ENCODE measurements around the gene EYS. TPM values are rescaled to one million over a fixed set of nuclear protein-coding genes. Genes with fewer than 3 reads are reported as not detected.

Gene EYS
- total and polyA plus RNA-seq, 4 donors = not detected

DNA sequence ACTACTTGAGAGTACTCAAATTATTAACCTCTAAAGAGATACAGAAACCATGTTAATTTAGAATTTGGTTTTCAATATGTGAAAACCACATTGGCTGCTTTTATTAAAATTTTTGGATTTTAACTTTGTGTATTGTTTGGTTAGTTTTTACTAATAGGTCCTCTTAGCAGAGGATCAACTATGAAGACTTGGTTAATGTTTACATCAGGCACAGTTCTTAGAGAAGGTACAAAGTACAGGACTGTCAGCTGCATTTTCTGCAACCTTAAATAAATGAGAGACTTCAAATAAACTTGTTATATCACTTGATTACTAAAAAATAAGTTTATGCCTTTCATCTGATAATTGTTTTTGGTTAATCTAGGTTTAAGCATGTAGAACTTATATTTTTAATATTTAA lies 1982.3 kb downstream of the EYS start:
- intact Hi-C loops (cut with DNase I) = no loop called here
- no peak for ATAC-seq (ENCODE audit: low FRiP score)
- H3K4me1 ChIP-seq (ENCODE audit: control insufficient read depth in 1 of 2, insufficient read depth in 2 of 2, low read length in 2 of 2) = no peaks in the 10 kb centered on the region

DNA sequence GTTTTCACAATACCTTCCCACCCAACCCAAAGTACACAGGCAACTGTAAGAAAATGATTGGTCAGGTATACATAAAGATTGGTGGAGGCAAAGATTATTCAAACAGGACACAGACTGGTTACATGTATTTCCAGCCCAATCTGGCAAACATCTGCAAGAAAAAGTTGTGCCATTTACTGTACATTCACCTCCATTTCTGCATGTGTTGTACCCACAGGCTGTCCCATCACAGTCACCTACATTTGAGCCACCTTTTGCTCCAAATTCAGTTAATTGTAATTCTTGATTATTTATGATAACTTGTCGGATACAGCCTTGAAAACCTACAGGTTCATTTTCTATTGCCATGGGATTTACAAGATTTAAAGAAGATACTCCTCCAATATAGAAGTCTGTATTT lies 1985.8 kb downstream of the EYS start:
- Histone ChIP-seq H3K27me3 (ENCODE audit: control insufficient read depth in 1 of 2, insufficient read depth in 2 of 2, low read length in 1 of 2) (no peaks in the 10 kb centered on the region), H3K4me1 (ENCODE audit: control insufficient read depth in 1 of 2, insufficient read depth in 2 of 2, low read length in 2 of 2) (no peaks in the 10 kb centered on the region), H3K4me3 (ENCODE audit: low read length in 2 of 2) (no peak overlapping the region), H3K27ac (ENCODE audit: low read depth in 1 of 2, low read length in 2 of 2) (no peak overlapping the region), H3K9me3 (ENCODE audit: control insufficient read depth, low read length) (no peaks in the 10 kb centered on the region), H3K36me3 (ENCODE audit: control insufficient read depth in 1 of 2, insufficient read depth in 2 of 2, low read length in 1 of 2) (no peaks in the 10 kb centered on the region)
- intact Hi-C loops (cut with DNase I) = no loop called here
- ATAC-seq (ENCODE audit: low FRiP score) = no peak
- DNase-seq = no peak
- 94 to 95% methylated on average over 1 of the region's 1 CpG for WGBS, 2 donors

More for the DNA sequence above, 1982.3 kb downstream of the EYS start:
- no peak for DNase-seq
- no peak overlapping the region for H3K4me3 ChIP-seq (ENCODE audit: low read length in 2 of 2)
- no peaks in the 10 kb centered on the region for H3K9me3 ChIP-seq (ENCODE audit: control insufficient read depth, low read length)
- no peak overlapping the region for H3K27ac ChIP-seq (ENCODE audit: low read depth in 1 of 2, low read length in 2 of 2)
- H3K36me3 ChIP-seq (ENCODE audit: control insufficient read depth in 1 of 2, insufficient read depth in 2 of 2, low read length in 1 of 2) = no peaks in the 10 kb centered on the region
- H3K27me3 ChIP-seq (ENCODE audit: control insufficient read depth in 1 of 2, insufficient read depth in 2 of 2, low read length in 1 of 2) = no peaks in the 10 kb centered on the region

DNA sequence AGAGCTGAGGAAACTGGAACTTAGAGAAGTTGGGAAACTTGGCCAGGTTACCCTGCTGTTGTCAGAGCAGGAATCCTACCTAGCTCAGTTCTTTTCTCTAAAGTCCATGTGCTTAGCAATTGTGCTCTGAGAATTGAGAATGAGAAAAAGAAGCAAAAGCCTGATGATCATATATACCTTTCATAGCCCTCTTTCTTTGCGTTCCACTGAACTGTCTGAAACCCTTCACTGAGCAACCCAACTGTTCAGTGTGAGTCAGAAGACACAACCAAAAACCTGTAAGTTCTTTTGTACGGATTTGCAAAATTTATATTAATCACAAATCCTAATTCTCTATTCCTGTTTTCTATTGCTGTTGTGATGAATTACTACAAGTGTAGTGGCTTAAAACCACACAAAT lies 1990.9 kb downstream of the EYS start:
- 91 to 97% methylated on average over 2 of the region's 2 CpGs for WGBS, 2 donors
- H3K27me3 ChIP-seq (ENCODE audit: control insufficient read depth in 1 of 2, insufficient read depth in 2 of 2, low read length in 1 of 2) = no peaks in the 10 kb centered on the region
- ATAC-seq (ENCODE audit: low FRiP score) (no peak), DNase-seq (no peak)
- H3K36me3 ChIP-seq (ENCODE audit: control insufficient read depth in 1 of 2, insufficient read depth in 2 of 2, low read length in 1 of 2) = peaks cover 0 to 5% of the 10 kb centered on the region in 2 donors
- intact Hi-C loops (cut with DNase I) = no loop called here
- H3K4me3 ChIP-seq (ENCODE audit: low read length in 2 of 2) = no peak overlapping the region
- no peaks in the 10 kb centered on the region for H3K4me1 ChIP-seq (ENCODE audit: control insufficient read depth in 1 of 2, insufficient read depth in 2 of 2, low read length in 2 of 2)
- H3K9me3 ChIP-seq (ENCODE audit: control insufficient read depth, low read length) = no peaks in the 10 kb centered on the region
- no peak overlapping the region for H3K27ac ChIP-seq (ENCODE audit: low read depth in 1 of 2, low read length in 2 of 2)

DNA sequence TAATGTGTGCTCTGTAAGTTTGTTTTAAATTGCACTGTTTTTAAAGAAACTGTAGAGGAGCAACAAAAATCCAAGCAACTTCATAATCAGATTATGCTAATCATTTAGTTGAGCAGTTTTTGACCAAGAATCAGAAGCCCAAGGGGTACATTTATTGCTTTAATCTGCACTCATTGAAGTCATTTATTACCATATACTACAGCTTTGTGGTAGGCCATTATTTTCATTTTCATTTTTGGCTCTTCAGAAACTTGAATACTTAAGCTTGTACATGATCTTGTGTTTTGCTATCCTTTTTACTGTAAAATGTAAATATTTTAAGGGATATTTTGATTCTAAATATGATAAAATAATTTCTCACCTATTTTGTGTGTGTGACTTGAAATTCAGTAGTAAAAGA lies 1992.9 kb downstream of the EYS start:
- no peaks in the 10 kb centered on the region for H3K27me3 ChIP-seq (ENCODE audit: control insufficient read depth in 1 of 2, insufficient read depth in 2 of 2, low read length in 1 of 2)
- DNase-seq = no peak
- H3K4me1 ChIP-seq (ENCODE audit: control insufficient read depth in 1 of 2, insufficient read depth in 2 of 2, low read length in 2 of 2) = no peaks in the 10 kb centered on the region
- H3K36me3 ChIP-seq (ENCODE audit: control insufficient read depth in 1 of 2, insufficient read depth in 2 of 2, low read length in 1 of 2) = peaks cover 0 to 5% of the 10 kb centered on the region in 2 donors
- ATAC-seq (ENCODE audit: low FRiP score) = no peak
- intact Hi-C loops (cut with DNase I) = no loop called here
- no peaks in the 10 kb centered on the region for H3K9me3 ChIP-seq (ENCODE audit: control insufficient read depth, low read length)
- H3K4me3 ChIP-seq (ENCODE audit: low read length in 2 of 2) = no peak overlapping the region
- H3K27ac ChIP-seq (ENCODE audit: low read depth in 1 of 2, low read length in 2 of 2) = no peak overlapping the region

DNA sequence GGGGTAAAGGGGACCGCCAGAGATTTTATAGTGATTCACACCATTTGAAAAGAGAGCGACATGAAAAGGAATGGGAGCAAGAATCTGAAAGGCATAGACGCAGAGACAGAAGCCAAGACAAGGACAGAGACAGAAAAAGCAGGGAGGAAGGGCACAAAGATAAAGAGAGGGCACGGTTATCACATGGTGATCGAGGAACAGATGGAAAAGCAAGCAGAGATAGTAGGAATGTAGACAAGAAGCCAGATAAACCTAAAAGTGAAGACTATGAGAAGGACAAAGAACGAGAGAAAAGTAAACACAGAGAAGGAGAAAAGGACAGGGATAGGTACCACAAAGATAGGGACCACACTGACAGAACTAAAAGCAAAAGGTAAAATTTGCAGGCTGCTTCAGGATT lies 1993.7 kb downstream of the EYS start:
- ATAC-seq (ENCODE audit: low FRiP score) (no peak), DNase-seq (no peak)
- H3K27me3 ChIP-seq (ENCODE audit: control insufficient read depth in 1 of 2, insufficient read depth in 2 of 2, low read length in 1 of 2) = no peaks in the 10 kb centered on the region
- peaks cover 0 to 5% of the 10 kb centered on the region in 2 donors for H3K36me3 ChIP-seq (ENCODE audit: control insufficient read depth in 1 of 2, insufficient read depth in 2 of 2, low read length in 1 of 2)
- no peaks in the 10 kb centered on the region for H3K9me3 ChIP-seq (ENCODE audit: control insufficient read depth, low read length)
- 96 to 97% methylated on average over 6 of the region's 6 CpGs for WGBS, 2 donors
- no peak overlapping the region for H3K27ac ChIP-seq (ENCODE audit: low read depth in 1 of 2, low read length in 2 of 2)
- H3K4me3 ChIP-seq (ENCODE audit: low read length in 2 of 2) = no peak overlapping the region
- no peaks in the 10 kb centered on the region for H3K4me1 ChIP-seq (ENCODE audit: control insufficient read depth in 1 of 2, insufficient read depth in 2 of 2, low read length in 2 of 2)
- intact Hi-C loops (cut with DNase I) = no loop called here

DNA sequence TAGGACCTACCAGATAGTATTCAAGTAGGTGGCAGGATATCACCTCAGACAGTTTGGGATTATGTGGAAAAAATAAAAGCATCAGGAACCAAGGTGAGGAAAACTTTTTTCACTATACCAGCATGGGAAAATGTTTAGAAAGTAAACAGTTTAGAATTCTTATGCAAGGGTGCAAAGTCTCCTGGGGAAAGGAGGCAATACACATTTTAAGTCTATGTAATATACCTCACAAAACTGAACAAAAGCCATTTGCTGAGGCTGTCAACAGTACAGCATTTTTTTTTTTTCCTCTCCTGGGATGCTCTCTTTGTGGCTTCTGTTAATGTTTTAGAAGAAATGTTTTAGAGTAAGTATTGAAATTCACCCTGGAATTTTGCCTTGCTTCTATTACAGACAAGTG lies 1997.9 kb downstream of the EYS start:
- no peak overlapping the region for H3K27ac ChIP-seq (ENCODE audit: low read depth in 1 of 2, low read length in 2 of 2)
- H3K9me3 ChIP-seq (ENCODE audit: control insufficient read depth, low read length) = no peaks in the 10 kb centered on the region
- H3K4me3 ChIP-seq (ENCODE audit: low read length in 2 of 2) = no peak overlapping the region
- intact Hi-C loops (cut with DNase I) = no loop called here
- DNase-seq (no peak), ATAC-seq (ENCODE audit: low FRiP score) (no peak)
- no peaks in the 10 kb centered on the region for H3K27me3 ChIP-seq (ENCODE audit: control insufficient read depth in 1 of 2, insufficient read depth in 2 of 2, low read length in 1 of 2)
- H3K36me3 ChIP-seq (ENCODE audit: control insufficient read depth in 1 of 2, insufficient read depth in 2 of 2, low read length in 1 of 2) = peaks cover 0 to 5% of the 10 kb centered on the region in 2 donors
- no peaks in the 10 kb centered on the region for H3K4me1 ChIP-seq (ENCODE audit: control insufficient read depth in 1 of 2, insufficient read depth in 2 of 2, low read length in 2 of 2)

DNA sequence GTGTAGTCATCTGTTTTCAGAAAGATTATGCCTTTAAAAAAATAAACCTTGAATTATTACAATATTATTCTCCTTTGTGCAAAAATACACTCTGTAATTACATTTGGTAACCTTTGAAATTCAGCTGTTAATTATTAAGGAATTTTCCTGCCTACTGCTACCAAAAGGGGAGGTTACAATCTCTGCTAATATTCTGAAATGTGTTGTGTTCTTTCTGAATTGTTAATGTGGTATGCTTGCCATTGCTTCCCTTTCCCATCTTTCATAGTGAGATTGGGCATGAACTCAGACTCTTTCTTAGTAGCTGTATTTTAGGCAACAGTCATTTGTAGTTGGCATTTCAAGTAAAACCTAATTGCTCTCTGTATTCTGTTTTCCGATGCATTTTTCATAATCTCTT lies 1998.4 kb downstream of the EYS start:
- DNase-seq = no peak
- WGBS, 2 donors = 76 to 83% methylated on average over 1 of the region's 1 CpG
- ATAC-seq (ENCODE audit: low FRiP score) = no peak
- H3K27ac ChIP-seq (ENCODE audit: low read depth in 1 of 2, low read length in 2 of 2) = no peak overlapping the region
- peaks cover 0 to 6% of the 10 kb centered on the region in 2 donors for H3K36me3 ChIP-seq (ENCODE audit: control insufficient read depth in 1 of 2, insufficient read depth in 2 of 2, low read length in 1 of 2)
- no peaks in the 10 kb centered on the region for H3K9me3 ChIP-seq (ENCODE audit: control insufficient read depth, low read length)
- no peaks in the 10 kb centered on the region for H3K4me1 ChIP-seq (ENCODE audit: control insufficient read depth in 1 of 2, insufficient read depth in 2 of 2, low read length in 2 of 2)
- intact Hi-C loops (cut with DNase I) = no loop called here
- H3K4me3 ChIP-seq (ENCODE audit: low read length in 2 of 2) = no peak overlapping the region
- no peaks in the 10 kb centered on the region for H3K27me3 ChIP-seq (ENCODE audit: control insufficient read depth in 1 of 2, insufficient read depth in 2 of 2, low read length in 1 of 2)

DNA sequence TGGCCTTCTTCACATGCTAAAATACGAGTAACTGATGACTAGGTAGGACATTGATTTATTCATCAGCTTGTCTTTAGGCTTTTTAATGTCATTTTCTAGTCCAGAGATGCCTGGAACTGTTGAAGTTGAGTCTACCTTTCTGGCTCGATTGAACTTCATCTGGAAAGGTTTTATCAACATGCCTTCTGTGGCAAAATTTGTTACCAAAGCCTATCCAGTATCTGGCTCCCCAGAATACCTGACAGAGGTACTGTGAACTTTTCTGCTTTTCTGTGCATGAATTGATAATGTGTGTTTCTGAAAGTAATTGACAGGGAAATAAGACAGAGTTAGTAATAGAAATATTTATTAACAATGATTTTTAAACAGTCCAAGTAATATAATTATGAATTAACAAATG lies 2000.4 kb downstream of the EYS start:
- intact Hi-C loops (cut with DNase I) = no loop called here
- H3K4me1 ChIP-seq (ENCODE audit: control insufficient read depth in 1 of 2, insufficient read depth in 2 of 2, low read length in 2 of 2) = no peaks in the 10 kb centered on the region
- ATAC-seq (ENCODE audit: low FRiP score) (no peak), DNase-seq (no peak)
- H3K4me3 ChIP-seq (ENCODE audit: low read length in 2 of 2) = no peak overlapping the region
- 72 to 78% methylated on average over 2 of the region's 2 CpGs for WGBS, 2 donors
- H3K36me3 ChIP-seq (ENCODE audit: control insufficient read depth in 1 of 2, insufficient read depth in 2 of 2, low read length in 1 of 2) = peaks cover 0 to 2% of the 10 kb centered on the region in 2 donors
- no peaks in the 10 kb centered on the region for H3K27me3 ChIP-seq (ENCODE audit: control insufficient read depth in 1 of 2, insufficient read depth in 2 of 2, low read length in 1 of 2)
- H3K9me3 ChIP-seq (ENCODE audit: control insufficient read depth, low read length) = no peaks in the 10 kb centered on the region
- no peak overlapping the region for H3K27ac ChIP-seq (ENCODE audit: low read depth in 1 of 2, low read length in 2 of 2)

DNA sequence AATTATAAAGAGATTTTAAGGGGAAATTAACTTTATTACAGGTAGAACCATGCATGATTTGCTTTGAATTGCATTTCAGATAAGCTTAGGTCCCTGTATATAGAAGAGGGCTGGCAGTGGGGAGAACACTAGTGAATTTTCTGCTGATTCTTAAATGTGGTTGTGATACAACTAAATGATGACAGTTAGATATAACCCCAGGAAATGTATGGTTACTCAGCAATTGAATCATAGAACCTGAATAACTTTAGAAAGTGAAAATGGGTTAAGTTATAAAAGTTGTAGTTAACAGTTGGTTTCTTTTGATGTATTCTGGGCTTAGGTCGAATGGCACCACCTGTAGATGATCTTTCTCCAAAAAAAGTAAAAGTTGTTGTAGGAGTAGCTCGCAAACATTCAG lies 2001.3 kb downstream of the EYS start:
- no peak overlapping the region for H3K27ac ChIP-seq (ENCODE audit: low read depth in 1 of 2, low read length in 2 of 2)
- 83 to 87% methylated on average over 2 of the region's 2 CpGs for WGBS, 2 donors
- H3K4me3 ChIP-seq (ENCODE audit: low read length in 2 of 2) = no peak overlapping the region
- no peaks in the 10 kb centered on the region for H3K27me3 ChIP-seq (ENCODE audit: control insufficient read depth in 1 of 2, insufficient read depth in 2 of 2, low read length in 1 of 2)
- no peak for DNase-seq
- no peaks in the 10 kb centered on the region for H3K4me1 ChIP-seq (ENCODE audit: control insufficient read depth in 1 of 2, insufficient read depth in 2 of 2, low read length in 2 of 2)
- no peak for ATAC-seq (ENCODE audit: low FRiP score)
- intact Hi-C loops (cut with DNase I) = no loop called here
- no peaks in the 10 kb centered on the region for H3K9me3 ChIP-seq (ENCODE audit: control insufficient read depth, low read length)
- H3K36me3 ChIP-seq (ENCODE audit: control insufficient read depth in 1 of 2, insufficient read depth in 2 of 2, low read length in 1 of 2) = peaks cover 0 to 1% of the 10 kb centered on the region in 2 donors

DNA sequence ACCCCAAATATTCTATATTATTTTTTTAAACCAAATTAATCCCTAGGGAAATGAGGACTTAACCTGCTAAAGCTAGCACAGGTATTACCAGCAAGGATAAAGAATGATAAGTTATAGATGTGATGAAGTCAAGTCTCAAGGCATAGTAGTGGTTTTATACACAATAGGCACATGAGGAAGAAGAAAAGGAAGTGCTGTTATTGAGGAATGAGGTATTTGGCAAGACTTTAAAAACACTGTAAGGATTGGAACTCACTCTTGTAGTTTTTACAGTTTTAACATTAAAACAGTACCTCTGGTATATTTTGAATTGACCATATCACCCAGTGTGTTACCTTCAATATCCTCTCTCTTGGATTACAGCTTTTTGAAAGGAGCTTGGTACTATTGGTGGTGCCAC lies 2016.8 kb downstream of the EYS start:
- H3K4me1 ChIP-seq (ENCODE audit: control insufficient read depth in 1 of 2, insufficient read depth in 2 of 2, low read length in 2 of 2) = no peaks in the 10 kb centered on the region
- no peaks in the 10 kb centered on the region for H3K27me3 ChIP-seq (ENCODE audit: control insufficient read depth in 1 of 2, insufficient read depth in 2 of 2, low read length in 1 of 2)
- intact Hi-C loops (cut with DNase I) = no loop called here
- no peak overlapping the region for H3K27ac ChIP-seq (ENCODE audit: low read depth in 1 of 2, low read length in 2 of 2)
- H3K4me3 ChIP-seq (ENCODE audit: low read length in 2 of 2) = no peak overlapping the region
- no peaks in the 10 kb centered on the region for H3K9me3 ChIP-seq (ENCODE audit: control insufficient read depth, low read length)
- no peaks in the 10 kb centered on the region for H3K36me3 ChIP-seq (ENCODE audit: control insufficient read depth in 1 of 2, insufficient read depth in 2 of 2, low read length in 1 of 2)
- DNase-seq = no peak
- no peak for ATAC-seq (ENCODE audit: low FRiP score)
